ENCODE results near the gene SEZ6.

Gene SEZ6

DNA sequence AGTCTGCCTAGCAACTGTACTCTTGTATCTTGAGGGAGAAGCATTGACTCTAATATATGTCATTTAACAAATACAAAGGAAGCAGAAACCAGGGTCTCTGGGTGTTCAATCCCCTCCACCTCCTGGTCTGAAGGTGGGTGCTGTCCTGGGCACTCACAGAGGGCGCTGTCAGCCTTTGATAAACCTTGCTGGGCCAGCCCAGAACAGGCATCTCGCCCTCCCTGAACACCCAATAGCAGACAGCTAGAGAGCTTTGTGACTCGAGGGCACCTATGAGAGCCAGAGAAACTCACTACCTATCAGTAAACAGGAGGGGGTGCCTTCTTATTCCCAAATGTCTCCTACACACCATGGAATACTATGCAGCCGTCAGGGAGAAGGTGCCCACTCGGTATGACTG, 30.8 kb upstream of the SEZ6 start:
- no peaks in the 10 kb centered on the region for H3K9me2 ChIP-seq (replicated peaks; ENCODE audit: insufficient read depth, low read length)
- TF ChIP-seq CTCF (IDR thresholded peaks at IDR 0.05; ENCODE audit: low read length) (no peak), EZH2phosphoT487 (IDR thresholded peaks at IDR 0.05; ENCODE audit: low read length) (no peak), EZH2 (optimal IDR thresholded peaks at IDR 0.05; ENCODE audit: low read depth, low read length) (no peak)
- H3F3A ChIP-seq (ENCODE audit: insufficient read depth, low read length): no peaks in the 10 kb centered on the region
- no peak overlapping the region for H3K9ac ChIP-seq (ENCODE audit: low read length)
- H3K27me3 ChIP-seq (replicated peaks; ENCODE audit: insufficient read depth, low read length): peaks cover 32% of the 10 kb centered on the region
- no peaks in the 10 kb centered on the region for H3K9me3 ChIP-seq (replicated peaks; ENCODE audit: insufficient read depth, low read length)
- no peaks in the 10 kb centered on the region for H3K4me1 ChIP-seq (ENCODE audit: low read length)
- H4K20me1 ChIP-seq (ENCODE audit: insufficient read depth, low read length): no peaks in the 10 kb centered on the region
- H3K4me2 ChIP-seq (ENCODE audit: low read depth, low read length): no peak overlapping the region
- no peak overlapping the region for H2AFZ ChIP-seq (ENCODE audit: low read length)
- no peaks in the 10 kb centered on the region for H3K36me3 ChIP-seq (replicated peaks; ENCODE audit: insufficient read depth, low read length)
- DNase-seq: no peak
- H3K79me2 ChIP-seq (ENCODE audit: low read length): no peaks in the 10 kb centered on the region
- no peak overlapping the region for H3K4me3 ChIP-seq (ENCODE audit: low read length)
- no peak overlapping the region for H3K27ac ChIP-seq (ENCODE audit: low read length)

DNA sequence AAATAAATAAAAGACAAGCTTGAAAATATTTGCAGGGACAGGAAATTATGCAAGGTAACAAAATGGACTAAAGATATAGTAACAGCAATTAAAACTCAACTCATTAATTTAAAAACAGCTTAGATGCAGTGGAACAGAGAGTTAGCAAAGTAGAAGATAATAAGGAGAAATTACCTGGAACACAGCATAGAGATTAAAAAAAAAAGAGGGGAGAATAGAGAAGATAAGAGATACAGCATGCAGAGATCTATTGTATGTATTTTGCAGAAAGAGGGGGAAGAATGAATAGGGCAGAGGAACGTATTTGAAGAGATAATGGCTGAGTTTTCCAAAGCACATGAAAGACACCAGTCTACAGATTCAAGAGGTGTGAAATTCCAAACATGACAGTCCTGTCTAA, 28.7 kb upstream of the SEZ6 start:
- H3K4me1 ChIP-seq (ENCODE audit: low read length): no peaks in the 10 kb centered on the region
- no peaks in the 10 kb centered on the region for H3F3A ChIP-seq (ENCODE audit: insufficient read depth, low read length)
- no peaks in the 10 kb centered on the region for H3K9me2 ChIP-seq (replicated peaks; ENCODE audit: insufficient read depth, low read length)
- no peak overlapping the region for H3K27ac ChIP-seq (ENCODE audit: low read length)
- H3K4me3 ChIP-seq (ENCODE audit: low read length): no peak overlapping the region
- H4K20me1 ChIP-seq (ENCODE audit: insufficient read depth, low read length): no peaks in the 10 kb centered on the region
- no peak overlapping the region for H2AFZ ChIP-seq (ENCODE audit: low read length)
- no peaks in the 10 kb centered on the region for H3K36me3 ChIP-seq (replicated peaks; ENCODE audit: insufficient read depth, low read length)
- no peaks in the 10 kb centered on the region for H3K9me3 ChIP-seq (replicated peaks; ENCODE audit: insufficient read depth, low read length)
- no peak overlapping the region for H3K4me2 ChIP-seq (ENCODE audit: low read depth, low read length)
- no peak for DNase-seq
- H3K27me3 ChIP-seq (replicated peaks; ENCODE audit: insufficient read depth, low read length): peaks cover 41% of the 10 kb centered on the region
- H3K79me2 ChIP-seq (ENCODE audit: low read length): no peaks in the 10 kb centered on the region
- H3K9ac ChIP-seq (ENCODE audit: low read length): no peak overlapping the region
- TF ChIP-seq EZH2phosphoT487 (IDR thresholded peaks at IDR 0.05; ENCODE audit: low read length) (no peak), CTCF (IDR thresholded peaks at IDR 0.05; ENCODE audit: low read length) (no peak), EZH2 (optimal IDR thresholded peaks at IDR 0.05; ENCODE audit: low read depth, low read length) (no peak)

DNA sequence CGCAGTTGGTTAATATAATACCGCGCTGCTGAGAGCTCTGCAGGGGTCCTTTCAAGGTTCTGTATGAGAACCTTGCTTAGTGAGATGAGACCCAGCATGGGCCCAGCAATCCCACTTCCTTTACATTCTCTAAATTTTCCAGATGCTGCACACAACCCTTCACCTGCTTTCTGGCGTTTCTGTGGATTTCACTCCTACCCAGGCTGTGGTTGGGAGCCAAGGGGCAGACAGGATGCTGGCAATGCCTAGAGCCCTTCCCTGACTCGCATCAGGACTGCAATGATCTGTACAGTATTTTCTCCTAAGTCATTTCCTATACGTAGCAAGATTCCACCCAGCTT, 27.0 kb upstream of the SEZ6 start:
- TF ChIP-seq EZH2phosphoT487 (IDR thresholded peaks at IDR 0.05; ENCODE audit: low read length) (no peak), CTCF (IDR thresholded peaks at IDR 0.05; ENCODE audit: low read length) (no peak), EZH2 (optimal IDR thresholded peaks at IDR 0.05; ENCODE audit: low read depth, low read length) (no peak)
- no peak overlapping the region for H3K27ac ChIP-seq (ENCODE audit: low read length)
- H2AFZ ChIP-seq (ENCODE audit: low read length): no peak overlapping the region
- DNase-seq: no peak
- H4K20me1 ChIP-seq (ENCODE audit: insufficient read depth, low read length): no peaks in the 10 kb centered on the region
- H3K4me1 ChIP-seq (ENCODE audit: low read length): no peaks in the 10 kb centered on the region
- no peak overlapping the region for H3K4me3 ChIP-seq (ENCODE audit: low read length)
- no peaks in the 10 kb centered on the region for H3K36me3 ChIP-seq (replicated peaks; ENCODE audit: insufficient read depth, low read length)
- H3K27me3 ChIP-seq (replicated peaks; ENCODE audit: insufficient read depth, low read length): peaks cover 46% of the 10 kb centered on the region
- no peaks in the 10 kb centered on the region for H3F3A ChIP-seq (ENCODE audit: insufficient read depth, low read length)
- H3K9ac ChIP-seq (ENCODE audit: low read length): no peak overlapping the region
- no peaks in the 10 kb centered on the region for H3K9me3 ChIP-seq (replicated peaks; ENCODE audit: insufficient read depth, low read length)
- no peaks in the 10 kb centered on the region for H3K9me2 ChIP-seq (replicated peaks; ENCODE audit: insufficient read depth, low read length)
- H3K79me2 ChIP-seq (ENCODE audit: low read length): no peaks in the 10 kb centered on the region
- no peak overlapping the region for H3K4me2 ChIP-seq (ENCODE audit: low read depth, low read length)

Data from MM.1S (cell line).